Effector memory CD8-positive, alpha-beta T cell (primary cell): Measurements from ENCODE around the gene SDE2.
A peak's percentile ranks its signal among the peaks of the same experiment; 100 is the strongest.
"Not testable (repeated sequence)": the region's sequence is repeated elsewhere in the genome, so short reads cannot be mapped to it uniquely, and the experiment has no call there.

Experiments
- ATAC-seq: fragments of 150-1000 bp; cut with Tn5 transposase; replicated peaks from 2 replicates; pipeline ENCODE4 v1.10.0; 2021; ENCODE audit warnings: mild to moderate bottlenecking, moderate library complexity
- DNase-seq, 3 experiments: peaks; one replicate each; pipeline ENCODE4 v3.0.0; 2021
- H3K27ac Mint-ChIP-seq, 2 donors: one replicate each; pipeline ENCODE4 v1.8.0; 2022; ENCODE audit warnings: mild to moderate bottlenecking in 2 of 2, mixed read lengths in 2 of 2, moderate library complexity in 2 of 2
- H3K27me3 Mint-ChIP-seq, 2 donors: one replicate each; pipeline ENCODE4 v1.8.0; 2022; ENCODE audit warnings: mixed read lengths in 2 of 2
- H3K36me3 Mint-ChIP-seq: one replicate; pipeline ENCODE4 v1.8.0; 2022; ENCODE audit warnings: mild to moderate bottlenecking, moderate library complexity, mixed read lengths; ENCODE audit not compliant: insufficient read depth
- H3K4me1 Mint-ChIP-seq, 2 donors: one replicate each; pipeline ENCODE4 v1.8.0; 2022; ENCODE audit warnings: low read depth in 2 of 2, mixed read lengths in 2 of 2
- H3K4me3 Mint-ChIP-seq, 2 donors: one replicate each; pipeline ENCODE4 v1.8.0; 2022; ENCODE audit warnings: mild to moderate bottlenecking in 2 of 2, mixed read lengths in 2 of 2, moderate library complexity in 2 of 2
- H3K9me3 Mint-ChIP-seq, 2 donors: one replicate each; pipeline ENCODE4 v1.8.0; 2022; ENCODE audit warnings: mixed read lengths in 2 of 2

SDE2 gene

DNA sequence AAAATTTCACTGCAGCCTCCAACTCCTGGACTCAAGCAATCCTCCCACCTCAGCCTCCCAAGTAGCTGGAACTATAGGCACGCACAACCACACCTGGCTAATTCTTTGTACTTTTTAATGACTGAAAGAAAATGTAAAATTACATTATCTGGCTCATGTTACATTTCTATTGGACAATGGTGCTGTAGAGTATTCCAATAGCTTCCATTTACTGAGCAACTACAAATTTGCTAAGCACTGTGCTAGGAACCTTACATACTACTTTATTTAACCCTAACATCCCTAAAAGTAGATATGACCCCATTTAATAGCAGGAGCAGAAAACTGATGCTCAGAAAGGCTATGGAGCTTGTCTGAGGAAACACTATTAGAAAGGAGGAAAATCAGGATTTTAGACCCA is 19.7 kb downstream of the SDE2 start:
- peaks cover 4 to 5% of the 10 kb centered on the region in 2 donors for H3K4me1 Mint-ChIP-seq
- no peaks in the 10 kb centered on the region for H3K27me3 Mint-ChIP-seq
- DNase-seq (no peak), ATAC-seq (no peak)
- peaks cover 0 to 2% of the 10 kb centered on the region in 2 donors for H3K9me3 Mint-ChIP-seq
- H3K36me3 Mint-ChIP-seq = peaks cover 75% of the 10 kb centered on the region
- H3K27ac Mint-ChIP-seq = peak overlapping the region in 1 of 2 donors; percentile 32
- H3K4me3 Mint-ChIP-seq = no peak overlapping the region

GRCh38 chr1:225977937-225978748 is 21.0 kb downstream of the SDE2 start:
- H3K36me3 Mint-ChIP-seq = peaks cover 62% of the 10 kb centered on the region
- H3K27me3 Mint-ChIP-seq = no peaks in the 10 kb centered on the region
- DNase-seq (no peak), ATAC-seq (peak; percentile 31)
- H3K27ac Mint-ChIP-seq = no peak overlapping the region
- peaks cover 4 to 5% of the 10 kb centered on the region in 2 donors for H3K4me1 Mint-ChIP-seq
- H3K9me3 Mint-ChIP-seq = peaks cover 0 to 2% of the 10 kb centered on the region in 2 donors
- H3K4me3 Mint-ChIP-seq = no peak overlapping the region

DNA sequence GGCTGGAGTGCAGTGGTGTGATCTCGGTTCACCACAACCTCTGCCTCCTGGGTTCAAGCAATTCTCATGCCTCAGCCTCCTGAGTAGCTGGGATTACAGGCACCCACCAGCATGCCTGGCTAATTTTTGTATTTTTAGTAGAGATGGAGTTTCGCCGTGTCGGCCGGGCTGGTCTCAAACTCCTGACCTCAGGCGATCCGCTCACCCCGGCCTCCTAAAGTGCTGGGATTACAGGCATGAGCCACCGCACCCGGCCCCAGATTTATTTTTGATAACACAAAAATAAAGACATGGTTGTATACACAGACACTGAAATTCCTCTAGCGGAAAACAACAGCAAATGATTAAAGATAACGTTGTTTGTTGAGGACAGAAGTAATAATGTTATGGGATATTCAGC is 24.0 kb downstream of the SDE2 start:
- not testable (repeated sequence) for DNase-seq, H3K27me3 Mint-ChIP-seq, H3K4me3 Mint-ChIP-seq, H3K4me1 Mint-ChIP-seq, ATAC-seq, H3K9me3 Mint-ChIP-seq, H3K27ac Mint-ChIP-seq
- H3K36me3 Mint-ChIP-seq = peaks cover 36% of the 10 kb centered on the region

DNA sequence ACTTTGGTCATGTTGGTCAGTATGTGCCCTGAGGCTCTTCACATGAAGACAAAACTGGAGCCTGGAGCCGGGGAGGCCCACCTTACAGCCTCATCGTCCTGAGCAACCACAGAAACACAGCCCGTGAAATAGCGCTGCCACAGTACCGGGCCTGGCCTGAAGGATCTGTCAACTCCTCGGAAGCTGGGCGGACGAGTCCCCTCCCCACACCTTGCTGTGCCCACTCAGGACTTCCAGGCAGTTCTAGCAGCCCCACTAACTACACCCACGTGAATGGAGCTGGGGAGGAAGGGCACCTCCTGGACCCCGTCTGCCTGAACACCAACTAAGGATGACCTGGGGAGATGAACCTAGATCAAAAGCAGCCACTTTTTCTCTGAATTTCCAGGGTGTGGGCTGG is 24.7 kb downstream of the SDE2 start:
- no peak overlapping the region for H3K27ac Mint-ChIP-seq
- ATAC-seq (no peak), DNase-seq (no peak)

GRCh38 chr1:225973158-225973557 is 26.0 kb downstream of the SDE2 start:
- no peak overlapping the region for H3K4me3 Mint-ChIP-seq

More for the DNA sequence above, 24.7 kb downstream of the SDE2 start:
- H3K4me3 Mint-ChIP-seq = no peak overlapping the region
- H3K4me1 Mint-ChIP-seq = peaks cover 4 to 5% of the 10 kb centered on the region in 2 donors
- H3K27me3 Mint-ChIP-seq = no peaks in the 10 kb centered on the region
- no peaks in the 10 kb centered on the region for H3K9me3 Mint-ChIP-seq
- peaks cover 29% of the 10 kb centered on the region for H3K36me3 Mint-ChIP-seq

GRCh38 chr1:225972344-225973152 is 26.6 kb downstream of the SDE2 start:
- Mint-ChIP-seq H3K36me3 (peaks cover 14% of the 10 kb centered on the region), H3K4me1 (peaks cover 4 to 5% of the 10 kb centered on the region in 2 donors), H3K27me3 (no peaks in the 10 kb centered on the region), H3K27ac (no peak overlapping the region), H3K4me3 (no peak overlapping the region), H3K9me3 (no peaks in the 10 kb centered on the region)
- DNase-seq = no peak
- no peak for ATAC-seq

More at GRCh38 chr1:225973158-225973557, 26.0 kb downstream of the SDE2 start:
- ATAC-seq = no peak
- Mint-ChIP-seq H3K9me3 (no peaks in the 10 kb centered on the region), H3K4me1 (peaks cover 4 to 5% of the 10 kb centered on the region in 2 donors), H3K36me3 (peaks cover 19% of the 10 kb centered on the region), H3K27ac (no peak overlapping the region), H3K27me3 (no peaks in the 10 kb centered on the region)
- DNase-seq = no peak

- not testable (repeated sequence) for H3K4me1 Mint-ChIP-seq, H3K27me3 Mint-ChIP-seq, H3K9me3 Mint-ChIP-seq, H3K27ac Mint-ChIP-seq, ATAC-seq, H3K36me3 Mint-ChIP-seq, DNase-seq, H3K4me3 Mint-ChIP-seq
Measured at GRCh38 chr1:225970592-225971157, 28.5 kb downstream of the SDE2 start.

GRCh38 chr1:225969751-225970150 is 29.4 kb downstream of the SDE2 start:
- H3K27me3 Mint-ChIP-seq, ATAC-seq, DNase-seq: not testable (repeated sequence)

GRCh38 chr1:225965231-225965630 is 33.9 kb downstream of the SDE2 start:
- H3K9me3 Mint-ChIP-seq = no peaks in the 10 kb centered on the region
- DNase-seq = no peak
- no peak for ATAC-seq
- H3K27ac Mint-ChIP-seq = no peak overlapping the region
- H3K4me3 Mint-ChIP-seq = no peak overlapping the region
- peaks cover 3% of the 10 kb centered on the region for H3K36me3 Mint-ChIP-seq
- peaks cover 3 to 4% of the 10 kb centered on the region in 2 donors for H3K4me1 Mint-ChIP-seq
- peaks cover 11 to 16% of the 10 kb centered on the region in 2 donors for H3K27me3 Mint-ChIP-seq

More at GRCh38 chr1:225969751-225970150, 29.4 kb downstream of the SDE2 start:
- H3K27ac Mint-ChIP-seq, H3K36me3 Mint-ChIP-seq, H3K9me3 Mint-ChIP-seq, H3K4me1 Mint-ChIP-seq, H3K4me3 Mint-ChIP-seq: not testable (repeated sequence)

DNA sequence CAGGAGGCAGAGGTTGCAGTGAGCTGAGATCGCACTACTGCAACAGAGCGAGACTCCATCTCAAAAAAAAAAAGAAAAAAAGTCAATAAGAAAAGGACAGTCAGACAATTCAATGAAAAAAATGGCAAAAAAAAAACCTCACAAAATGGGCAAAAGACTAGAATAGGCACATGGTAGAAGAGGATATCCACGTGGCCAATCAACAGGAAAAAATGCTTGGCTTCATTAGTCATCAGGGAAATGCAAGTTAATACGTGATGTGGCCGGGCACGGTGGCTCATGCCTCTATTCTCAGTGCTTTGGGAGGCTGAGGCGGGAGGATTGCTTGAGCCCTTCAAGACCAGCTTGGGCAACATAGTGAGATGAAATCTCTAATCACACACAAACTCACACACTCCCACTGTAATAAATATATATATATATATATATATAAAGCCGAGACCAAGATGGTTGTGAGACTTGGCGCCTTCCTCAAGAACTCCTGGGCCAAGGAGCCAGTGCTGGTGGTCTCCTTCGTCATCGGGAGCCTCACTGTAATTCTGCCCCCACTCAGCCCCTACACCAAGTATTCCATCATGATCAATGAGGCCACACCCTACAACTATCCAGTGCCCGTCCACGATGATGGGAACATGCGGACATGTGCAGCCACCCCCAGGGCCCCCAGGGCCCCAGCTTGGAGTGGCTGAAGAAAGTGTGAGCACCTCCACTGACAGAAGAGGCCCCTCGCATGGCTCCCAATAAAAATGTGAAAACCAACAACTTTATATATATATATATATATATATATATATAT is 35.2 kb downstream of the SDE2 start:
- ATAC-seq (no peak), DNase-seq (no peak)
- peaks cover 3 to 4% of the 10 kb centered on the region in 2 donors for H3K4me1 Mint-ChIP-seq
- H3K36me3 Mint-ChIP-seq = peaks cover 3% of the 10 kb centered on the region
- no peaks in the 10 kb centered on the region for H3K9me3 Mint-ChIP-seq
- no peak overlapping the region for H3K27ac Mint-ChIP-seq
- peaks cover 11 to 16% of the 10 kb centered on the region in 2 donors for H3K27me3 Mint-ChIP-seq
- H3K4me3 Mint-ChIP-seq = no peak overlapping the region

DNA sequence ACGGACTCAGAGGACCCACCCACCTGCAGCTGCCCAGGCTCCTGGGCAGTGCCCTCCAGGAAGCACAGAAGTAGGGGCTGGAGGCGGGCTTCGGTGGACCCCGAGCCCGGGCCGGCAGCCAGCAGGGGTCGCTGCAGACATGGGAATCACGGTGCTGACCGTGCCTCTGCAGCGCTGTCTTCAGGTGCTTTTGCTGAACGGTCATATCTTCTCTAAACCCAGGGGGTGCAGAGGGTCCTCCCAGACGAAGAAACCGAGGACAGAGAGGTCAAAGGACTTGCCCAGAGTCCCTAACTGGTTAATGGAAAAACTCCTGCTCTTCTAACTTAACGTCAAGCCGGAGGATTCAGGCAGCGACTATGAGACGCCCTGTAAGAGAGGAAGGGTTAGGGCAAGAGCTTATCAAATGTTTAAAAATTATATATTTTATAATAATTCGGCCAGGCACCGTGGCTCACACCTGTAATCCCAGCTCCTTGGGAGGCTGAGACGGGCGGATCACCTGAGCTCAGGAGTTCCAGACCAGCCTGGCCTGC is 36.6 kb downstream of the SDE2 start:
- Mint-ChIP-seq H3K27ac (no peak overlapping the region), H3K9me3 (no peaks in the 10 kb centered on the region), H3K4me3 (no peak overlapping the region), H3K27me3 (peaks cover 16 to 19% of the 10 kb centered on the region in 2 donors), H3K4me1 (peaks cover 3 to 4% of the 10 kb centered on the region in 2 donors), H3K36me3 (peaks cover 3% of the 10 kb centered on the region)
- ATAC-seq (peak; percentile 74), DNase-seq (peak; percentile 46 to 51 (median 49))

DNA sequence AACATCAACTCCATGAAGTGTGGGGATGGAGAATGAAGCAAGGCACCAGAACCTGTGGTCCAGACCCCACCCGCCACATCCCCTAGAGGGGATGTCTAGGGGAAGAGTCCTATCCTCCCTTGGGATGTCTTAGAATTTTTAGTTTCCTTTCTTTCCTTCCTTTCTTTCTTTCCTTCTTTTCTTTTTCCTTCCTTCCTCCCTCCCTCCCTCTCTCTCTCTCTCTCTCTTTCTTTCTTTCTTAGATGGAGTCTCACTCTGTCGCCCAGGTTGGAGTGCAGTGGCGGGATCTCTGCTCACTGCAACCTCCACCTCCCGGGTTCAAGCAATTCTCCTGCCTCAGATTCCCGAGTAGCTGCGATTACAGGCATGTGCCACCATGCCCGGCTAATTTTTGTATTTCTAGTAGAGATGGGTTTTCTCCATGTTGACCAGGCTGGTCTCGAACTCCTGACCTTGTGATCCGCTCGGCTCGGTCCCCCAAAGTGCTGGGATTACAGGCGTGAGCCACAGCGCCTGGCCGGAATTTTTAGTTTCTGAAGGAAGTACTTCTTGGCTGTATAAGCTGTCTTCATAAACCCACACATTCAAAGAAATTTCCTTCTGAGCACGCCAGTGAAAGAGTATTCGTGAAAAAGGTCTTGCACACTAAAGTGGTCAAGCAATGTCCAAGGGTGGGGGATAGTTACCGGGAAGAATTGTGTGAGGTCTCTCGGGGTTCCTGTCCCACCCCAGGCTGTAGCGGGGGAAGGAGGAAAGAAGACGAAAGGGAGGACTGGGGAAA is 37.3 kb downstream of the SDE2 start:
- Mint-ChIP-seq H3K4me3 (no peak overlapping the region), H3K36me3 (peaks cover 5% of the 10 kb centered on the region), H3K4me1 (peaks cover 3 to 4% of the 10 kb centered on the region in 2 donors), H3K27me3 (peaks cover 12 to 23% of the 10 kb centered on the region in 2 donors), H3K9me3 (no peaks in the 10 kb centered on the region), H3K27ac (no peak overlapping the region)
- ATAC-seq (no peak), DNase-seq (no peak)
